ENCODE results near the gene LRRC17.
"Not testable (repeated sequence)": the region's sequence is repeated elsewhere in the genome, so short reads cannot be mapped to it uniquely, and the experiment has no call there.

Gene LRRC17

GRCh38 chr7:102897856-102898531 is 14.8 kb upstream of the LRRC17 start:
- DNase-seq (ENCODE audit: low read depth in 2 of 2), result no peak

GRCh38 chr7:102898532-102898859 is 14.3 kb upstream of the LRRC17 start:
- DNase-seq (ENCODE audit: low read depth in 2 of 2), result no peak

- DNase-seq (ENCODE audit: low read depth in 2 of 2), result not testable (repeated sequence)
Observed at GRCh38 chr7:102902052-102902451, 10.7 kb upstream of the LRRC17 start.

GRCh38 chr7:102903576-102903975 is 9.2 kb upstream of the LRRC17 start:
- DNase-seq (ENCODE audit: low read depth in 2 of 2), result not testable (repeated sequence)

- DNase-seq (ENCODE audit: low read depth in 2 of 2), result no peak
Observed at GRCh38 chr7:102908676-102909075, 4.1 kb upstream of the LRRC17 start.

- DNase-seq (ENCODE audit: low read depth in 2 of 2), result no peak
Observed at GRCh38 chr7:102913826-102914225, 1.0 kb downstream of the LRRC17 start.

DNA sequence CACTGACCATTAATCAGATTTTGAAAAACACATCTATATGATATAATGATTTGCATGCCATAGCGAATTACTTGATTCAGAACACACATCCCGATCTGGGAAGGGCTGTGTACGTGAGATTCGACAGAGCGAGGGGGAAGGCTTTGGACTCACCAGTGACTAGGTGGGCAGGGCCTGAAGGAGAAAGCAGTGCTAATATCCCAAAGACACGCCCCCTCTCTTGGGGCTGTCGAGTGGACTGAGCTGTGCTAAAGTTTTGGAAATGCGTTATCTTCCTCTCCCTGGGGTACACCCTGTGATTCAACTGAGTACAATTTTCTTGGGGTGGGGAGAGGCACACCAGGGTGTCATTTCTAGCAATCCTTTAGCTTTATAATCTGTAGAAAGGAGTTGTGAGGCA is 1.8 kb downstream of the LRRC17 start:
- no peak for DNase-seq (ENCODE audit: low read depth in 2 of 2)

DNA sequence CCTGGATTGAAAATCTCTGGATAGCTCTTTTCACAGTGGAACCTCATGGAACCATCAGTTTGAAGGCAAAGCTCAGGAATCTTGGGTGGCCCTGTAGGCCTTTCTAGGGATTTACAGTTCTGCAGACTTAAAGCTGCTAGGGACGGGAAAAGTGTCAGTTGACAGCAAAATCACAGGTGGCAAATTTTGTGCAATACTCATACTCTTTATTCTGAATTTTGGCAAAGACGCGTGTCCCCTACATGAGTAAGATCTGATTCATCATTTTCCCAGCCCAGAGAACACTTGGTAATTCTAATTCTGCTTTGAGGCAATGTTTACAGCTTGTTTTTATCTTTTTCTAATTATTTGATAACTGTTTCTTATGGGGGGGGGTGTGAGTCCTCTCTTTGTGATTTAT is 3.6 kb downstream of the LRRC17 start:
- DNase-seq (ENCODE audit: low read depth in 2 of 2), result no peak

- no peak for DNase-seq (ENCODE audit: low read depth in 2 of 2)
Observed at GRCh38 chr7:102916881-102917280, 4.1 kb downstream of the LRRC17 start.

GRCh38 chr7:102917436-102918353 is 4.9 kb downstream of the LRRC17 start:
- no peak for DNase-seq (ENCODE audit: low read depth in 2 of 2)

GRCh38 chr7:102918845-102919244 is 6.0 kb downstream of the LRRC17 start:
- DNase-seq (ENCODE audit: low read depth in 2 of 2), result no peak

DNA sequence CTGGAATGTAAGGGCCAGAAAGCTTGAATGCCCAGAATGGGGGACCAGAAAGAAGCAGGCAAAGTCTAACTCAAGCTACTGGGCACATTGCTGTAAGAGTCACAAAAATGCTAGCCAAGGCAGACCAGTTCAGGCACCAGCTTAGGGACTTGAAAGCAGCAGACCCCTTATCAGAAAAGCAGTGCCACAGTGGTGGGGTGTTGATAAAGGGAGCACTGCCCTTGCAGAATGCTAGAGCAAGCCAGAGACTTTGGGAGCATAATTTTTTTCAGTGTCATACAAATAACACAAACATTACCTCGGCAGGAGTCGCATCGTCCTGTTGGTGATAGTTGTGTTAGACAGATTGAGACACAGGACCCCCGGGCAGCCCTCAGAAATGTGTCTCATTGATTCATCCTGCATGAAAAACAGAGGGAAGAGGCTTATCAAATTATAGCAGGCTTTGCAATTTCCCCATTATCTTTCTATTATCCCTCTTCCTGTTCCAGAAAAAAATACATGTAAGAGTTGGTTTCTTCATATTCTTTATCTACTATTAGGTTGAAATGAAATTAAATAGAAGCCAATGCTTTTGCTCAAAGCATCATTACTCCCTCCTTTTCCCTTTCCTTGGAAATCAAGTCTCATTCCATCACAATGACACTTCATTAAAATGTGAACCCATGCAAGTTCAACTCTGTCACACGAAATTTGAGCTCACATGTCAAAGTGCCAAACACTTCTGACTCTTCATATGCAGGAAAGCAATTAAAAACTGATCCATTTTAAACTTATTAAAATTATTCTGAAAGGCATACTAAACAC is 13.4 kb downstream of the LRRC17 start:
- no peak for DNase-seq (ENCODE audit: low read depth in 2 of 2)

DNA sequence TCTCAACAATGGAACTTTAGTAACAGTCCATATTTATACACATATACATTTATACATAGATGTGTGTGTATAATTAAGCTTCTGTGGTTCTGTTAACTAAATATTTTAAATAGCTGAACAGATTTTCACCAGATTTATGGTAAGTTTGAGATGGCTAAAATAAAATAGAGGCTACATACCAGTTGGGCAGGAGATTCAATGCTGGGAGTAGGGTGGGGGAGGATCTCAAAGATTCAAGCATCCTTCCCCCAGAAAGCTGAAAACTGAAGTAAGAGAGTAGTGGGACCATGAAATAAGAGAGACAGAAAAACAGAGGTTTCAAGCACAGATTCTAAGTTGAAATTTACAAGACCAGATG is 14.0 kb downstream of the LRRC17 start:
- DNase-seq (ENCODE audit: low read depth in 2 of 2), result no peak

DNA sequence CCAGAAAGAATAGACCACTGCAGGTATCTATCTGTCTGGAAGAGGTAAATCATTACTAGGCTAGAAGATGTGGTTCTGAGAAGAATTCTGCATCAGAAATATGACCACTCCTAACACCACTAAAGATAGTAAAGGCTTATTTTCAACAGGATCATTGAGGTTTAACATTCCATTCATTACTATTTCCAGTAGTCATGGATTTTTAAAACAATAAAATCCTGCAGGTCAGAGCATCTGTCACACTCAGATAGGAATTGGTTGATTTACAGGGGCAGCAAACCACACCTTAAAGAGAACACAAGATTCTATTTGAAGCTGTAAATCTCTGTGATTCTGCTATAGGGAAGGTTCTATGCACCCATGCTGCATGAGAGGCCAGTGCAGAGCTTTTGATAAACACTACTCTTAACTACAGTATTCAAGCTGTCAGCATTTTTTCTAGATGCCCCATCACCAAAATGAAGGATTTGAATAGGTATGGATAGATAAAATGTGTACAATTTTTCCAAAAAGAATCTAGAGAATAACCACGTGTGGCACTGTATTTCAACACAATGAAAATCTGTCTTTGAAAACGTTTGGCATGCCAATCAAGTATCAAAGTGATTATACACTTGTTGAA is 14.6 kb downstream of the LRRC17 start:
- DNase-seq (ENCODE audit: low read depth in 2 of 2), result no peak

DNA sequence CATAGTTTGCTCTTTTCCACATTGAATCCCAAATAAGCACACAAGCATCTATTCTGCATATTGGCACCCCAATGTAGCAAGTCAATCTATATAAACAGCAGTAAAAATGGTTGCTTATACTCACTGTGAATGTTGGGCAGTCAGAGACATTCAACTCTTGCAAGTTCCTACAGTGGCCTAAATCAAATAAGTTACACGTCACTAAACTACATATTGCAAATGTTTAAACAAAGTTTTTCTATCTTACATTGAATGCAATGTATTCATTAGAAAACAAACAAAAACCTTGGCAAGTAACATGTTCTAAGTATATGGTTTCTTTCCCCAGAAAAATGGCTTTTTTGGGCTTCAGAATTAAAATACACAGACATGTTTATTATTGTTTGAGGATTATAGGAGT is 19.0 kb downstream of the LRRC17 start:
- no peak for DNase-seq (ENCODE audit: low read depth in 2 of 2)

GRCh38 chr7:102933763-102934162 is 21.0 kb downstream of the LRRC17 start:
- no peak for DNase-seq (ENCODE audit: low read depth in 2 of 2)

- no peak for DNase-seq (ENCODE audit: low read depth in 2 of 2)
Observed at GRCh38 chr7:102934239-102934638, 21.4 kb downstream of the LRRC17 start.

DNA sequence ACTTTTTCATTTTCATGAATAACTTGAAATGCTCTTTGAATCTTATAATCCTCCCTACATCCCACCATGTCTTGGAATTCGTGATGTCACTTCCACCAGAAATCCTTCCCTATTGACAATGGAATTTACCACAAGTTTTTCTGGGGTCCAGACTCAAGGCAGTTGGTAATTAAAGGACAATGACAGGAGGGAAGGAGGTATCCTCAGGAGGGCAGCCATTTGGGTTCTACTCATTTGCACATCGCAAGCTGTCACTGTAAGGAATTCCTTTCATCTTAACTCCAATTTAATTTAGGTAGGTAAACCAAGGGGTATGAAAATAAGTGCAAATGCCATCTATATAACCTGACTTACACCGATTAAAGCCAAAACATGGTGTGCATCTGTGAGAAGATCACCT is 21.9 kb downstream of the LRRC17 start:
- no peak for DNase-seq (ENCODE audit: low read depth in 2 of 2)

DNA sequence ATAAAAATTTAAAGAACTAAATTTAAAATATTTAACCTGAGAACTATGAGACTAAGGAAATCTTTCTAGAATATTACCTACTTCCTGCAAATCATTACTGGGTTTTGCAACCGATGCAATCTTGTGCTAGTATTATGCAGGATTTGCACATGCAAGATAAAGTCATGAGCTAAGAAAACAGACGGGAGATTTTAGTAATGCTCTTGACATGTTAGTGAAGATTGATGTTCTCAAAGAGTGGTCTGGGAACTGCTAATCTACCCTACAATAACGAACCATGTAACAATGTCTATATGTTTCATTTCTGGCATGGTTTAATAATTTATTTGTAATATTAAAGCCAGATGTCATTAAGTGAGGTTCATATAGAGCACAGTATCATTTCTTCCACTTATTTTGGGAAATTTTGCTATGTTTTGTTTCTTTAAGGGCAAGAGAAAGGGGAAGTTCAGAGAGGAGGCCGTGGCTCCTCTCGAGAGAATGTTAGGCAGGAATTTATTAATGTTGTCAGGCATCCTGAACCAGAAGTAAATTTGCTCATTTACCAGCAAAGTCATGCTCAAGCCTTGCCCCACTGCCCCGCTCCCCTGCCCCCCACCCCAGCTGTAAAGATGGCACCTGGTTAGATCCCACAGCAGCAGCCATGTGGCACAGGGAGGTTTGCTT is 22.8 kb downstream of the LRRC17 start:
- DNase-seq (ENCODE audit: low read depth in 2 of 2), result no peak

- DNase-seq (ENCODE audit: low read depth in 2 of 2), result no peak
Observed at GRCh38 chr7:102938679-102939078, 25.9 kb downstream of the LRRC17 start.

- DNase-seq (ENCODE audit: low read depth in 2 of 2), result no peak
Observed at GRCh38 chr7:102942181-102942866, 29.5 kb downstream of the LRRC17 start.
